ENCODE results near the gene CAPN13.
"Not testable (repeated sequence)": the region's sequence is repeated elsewhere in the genome, so short reads cannot be mapped to it uniquely, and the experiment has no call there.

The CAPN13 gene

DNA sequence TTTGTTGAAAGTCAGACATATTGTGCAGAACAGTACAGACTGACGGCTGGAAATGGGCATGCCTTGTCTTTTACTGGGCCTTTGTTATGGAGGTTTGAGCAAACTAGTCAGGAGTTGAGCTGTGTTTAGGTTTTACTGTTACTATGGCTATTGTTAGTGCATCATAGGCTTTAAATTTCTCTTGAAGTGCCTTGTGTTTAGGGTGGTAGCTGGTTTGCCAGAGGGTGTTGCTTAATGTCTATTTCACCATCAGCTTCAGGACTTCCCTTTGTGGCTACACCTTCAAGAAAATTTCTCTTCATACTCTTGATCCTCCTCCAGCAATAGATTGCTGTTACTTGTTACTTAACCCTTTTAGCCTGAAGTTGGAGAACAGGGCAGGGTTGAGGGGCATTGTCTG lies 104.6 kb downstream of the CAPN13 start:
- DNase-seq: no peak

DNA sequence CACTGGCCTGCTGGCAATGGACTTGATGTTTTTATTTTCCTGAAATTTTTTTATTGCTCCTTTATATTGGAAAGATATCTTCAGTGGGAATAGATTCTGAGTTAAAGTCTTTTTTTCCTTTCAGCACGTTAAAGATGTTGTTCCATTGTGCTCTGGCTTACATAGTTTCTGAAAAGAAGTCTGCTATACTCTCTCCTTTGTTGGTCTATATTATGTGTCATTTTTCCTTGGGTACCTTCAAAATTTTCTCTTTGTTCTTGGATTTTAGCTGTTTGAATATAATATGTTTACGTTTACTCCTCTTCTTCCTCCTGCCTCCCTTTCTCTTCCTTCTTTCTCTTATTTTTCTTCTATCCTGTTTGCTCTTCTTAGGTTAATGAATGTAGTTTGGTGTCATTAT lies 105.5 kb downstream of the CAPN13 start:
- DNase-seq: no peak

DNA sequence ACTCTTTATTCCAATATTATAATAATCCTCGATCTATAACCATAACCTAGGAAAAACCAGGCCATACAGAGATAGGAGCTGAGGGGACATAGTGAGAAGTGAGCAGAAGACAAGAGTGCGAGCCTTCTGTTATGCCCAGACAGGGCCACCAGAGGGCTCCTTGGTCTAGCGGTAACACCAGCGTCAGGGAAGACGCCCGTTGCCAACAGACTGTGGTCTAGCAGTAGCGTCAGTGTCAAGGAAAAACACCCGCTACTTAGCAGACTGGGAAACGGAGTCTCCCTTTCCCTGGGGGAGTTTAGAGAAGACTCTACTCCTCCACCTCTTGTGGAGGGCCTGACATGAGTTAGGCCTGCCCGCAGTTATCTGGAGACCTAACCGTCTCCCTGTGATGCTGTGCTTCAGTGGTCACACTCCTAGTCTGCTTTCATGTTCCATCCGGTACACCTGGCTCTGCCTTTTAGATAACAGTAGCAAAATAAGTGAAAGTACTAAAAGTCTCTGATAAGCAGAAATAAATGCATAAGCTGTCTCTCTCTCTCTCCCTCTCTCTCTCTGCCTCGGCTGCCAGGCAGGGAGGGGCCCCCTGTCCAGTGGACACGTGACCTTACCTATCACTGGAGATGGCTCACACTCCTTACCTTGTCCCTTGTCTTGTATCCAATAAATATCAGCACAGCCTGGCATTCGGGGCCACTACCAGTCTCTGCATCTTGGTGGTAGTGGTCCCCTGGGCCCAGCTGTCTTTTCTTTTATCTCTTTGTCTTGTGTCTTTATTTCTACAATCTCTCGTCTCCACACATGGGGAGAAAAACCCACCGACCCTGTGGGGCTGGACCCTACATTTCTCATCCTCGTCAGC lies 109.8 kb downstream of the CAPN13 start:
- DNase-seq: not testable (repeated sequence)

DNA sequence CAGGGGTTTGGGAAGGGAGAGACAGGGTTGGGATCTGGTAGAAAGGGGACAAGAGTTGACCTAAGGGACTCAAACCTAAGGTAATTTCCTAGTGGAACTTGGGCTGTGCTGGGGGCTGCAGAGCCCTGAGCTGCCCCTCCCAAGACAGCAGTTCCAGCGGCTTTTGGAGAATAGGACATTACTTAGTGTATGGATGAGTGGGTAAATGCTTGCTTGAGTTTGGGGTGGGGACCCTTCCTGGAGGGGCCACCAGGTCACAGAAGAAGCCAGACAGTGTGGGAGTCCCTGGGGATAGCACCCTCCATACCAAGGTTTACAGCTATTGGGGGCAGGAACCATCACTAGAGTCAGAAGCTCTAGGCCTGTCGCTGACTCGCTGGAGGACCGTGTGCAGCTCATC lies 111.5 kb downstream of the CAPN13 start:
- DNase-seq: no peak

DNA sequence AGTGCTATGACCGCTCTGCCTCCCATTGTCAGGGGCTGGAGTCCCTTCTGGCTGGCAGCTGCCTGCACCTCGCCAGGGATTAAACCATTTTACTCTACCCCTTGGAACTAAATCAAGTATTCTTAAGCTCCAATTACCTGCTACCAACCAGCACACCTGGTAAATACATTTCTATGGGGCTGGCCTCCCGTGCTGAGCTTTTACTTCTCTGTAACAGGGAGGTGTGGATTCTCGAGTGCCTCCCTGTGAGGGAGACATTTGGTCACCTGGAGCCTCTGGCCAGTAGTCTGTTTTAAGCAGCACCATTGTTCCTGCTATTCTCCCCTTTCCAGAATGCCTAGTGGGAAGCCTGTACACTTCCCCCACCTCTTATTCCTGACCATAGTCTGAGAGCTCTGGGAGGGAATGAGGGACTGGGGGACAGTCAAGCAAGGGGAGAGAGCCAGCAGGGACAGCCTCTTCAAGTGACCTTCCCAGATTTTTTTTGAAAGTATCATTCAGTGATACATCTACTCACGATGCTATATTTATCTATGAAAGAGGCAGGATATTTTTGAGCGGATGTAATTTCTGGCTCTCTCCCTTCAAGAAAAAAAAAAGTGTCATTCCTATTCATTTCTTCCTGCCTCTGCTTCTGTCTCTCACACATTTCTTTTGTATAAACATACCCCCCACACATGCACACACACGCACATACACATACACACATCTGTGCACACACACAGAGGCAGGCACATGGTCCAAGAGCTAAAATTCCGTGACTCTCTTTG lies 112.8 kb downstream of the CAPN13 start:
- DNase-seq: no peak

DNA sequence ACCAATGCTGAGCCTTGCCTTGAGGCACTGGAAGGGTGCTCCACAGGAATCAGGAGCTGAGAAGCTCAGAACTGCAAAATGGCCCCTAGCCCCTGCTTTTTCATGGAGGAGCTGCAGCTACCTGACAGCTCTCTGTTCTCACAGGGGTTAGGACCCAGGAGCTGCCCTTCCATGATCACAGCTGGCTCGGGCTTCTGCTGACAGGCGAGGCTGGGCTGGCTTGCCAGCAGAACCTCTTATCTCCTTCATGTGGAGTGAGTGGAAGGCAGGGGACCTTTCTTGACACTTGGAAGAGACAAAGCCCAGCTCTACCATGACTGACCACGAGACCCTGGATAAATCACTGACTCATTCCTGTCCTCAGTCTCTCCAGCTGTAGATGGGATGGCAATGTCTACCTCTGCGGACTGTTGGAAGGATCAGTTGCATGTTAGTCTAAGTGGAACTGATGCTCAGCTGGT lies 113.4 kb downstream of the CAPN13 start:
- DNase-seq: no peak

DNA sequence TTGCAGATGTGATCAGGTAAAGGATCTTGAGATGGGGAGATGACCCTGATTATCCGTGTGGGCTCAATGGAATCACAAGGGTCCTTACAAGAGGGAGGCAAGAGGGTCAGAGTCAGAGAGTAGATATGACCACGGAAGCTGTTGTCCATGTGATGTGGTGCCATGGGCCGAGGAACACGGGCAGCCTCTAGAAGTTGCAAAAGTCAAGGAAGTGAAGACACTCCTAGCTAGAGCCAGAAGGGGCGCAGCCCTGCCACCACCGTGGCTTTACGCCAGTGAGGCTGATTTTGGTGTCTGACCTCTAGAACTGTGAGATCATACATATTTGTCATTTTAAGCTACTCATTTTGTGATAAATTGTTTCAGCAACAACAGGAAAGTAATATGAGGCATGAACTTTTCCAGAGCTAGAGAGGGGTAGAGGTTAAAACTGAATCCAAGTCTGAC lies 114.4 kb downstream of the CAPN13 start:
- no peak for DNase-seq

DNA sequence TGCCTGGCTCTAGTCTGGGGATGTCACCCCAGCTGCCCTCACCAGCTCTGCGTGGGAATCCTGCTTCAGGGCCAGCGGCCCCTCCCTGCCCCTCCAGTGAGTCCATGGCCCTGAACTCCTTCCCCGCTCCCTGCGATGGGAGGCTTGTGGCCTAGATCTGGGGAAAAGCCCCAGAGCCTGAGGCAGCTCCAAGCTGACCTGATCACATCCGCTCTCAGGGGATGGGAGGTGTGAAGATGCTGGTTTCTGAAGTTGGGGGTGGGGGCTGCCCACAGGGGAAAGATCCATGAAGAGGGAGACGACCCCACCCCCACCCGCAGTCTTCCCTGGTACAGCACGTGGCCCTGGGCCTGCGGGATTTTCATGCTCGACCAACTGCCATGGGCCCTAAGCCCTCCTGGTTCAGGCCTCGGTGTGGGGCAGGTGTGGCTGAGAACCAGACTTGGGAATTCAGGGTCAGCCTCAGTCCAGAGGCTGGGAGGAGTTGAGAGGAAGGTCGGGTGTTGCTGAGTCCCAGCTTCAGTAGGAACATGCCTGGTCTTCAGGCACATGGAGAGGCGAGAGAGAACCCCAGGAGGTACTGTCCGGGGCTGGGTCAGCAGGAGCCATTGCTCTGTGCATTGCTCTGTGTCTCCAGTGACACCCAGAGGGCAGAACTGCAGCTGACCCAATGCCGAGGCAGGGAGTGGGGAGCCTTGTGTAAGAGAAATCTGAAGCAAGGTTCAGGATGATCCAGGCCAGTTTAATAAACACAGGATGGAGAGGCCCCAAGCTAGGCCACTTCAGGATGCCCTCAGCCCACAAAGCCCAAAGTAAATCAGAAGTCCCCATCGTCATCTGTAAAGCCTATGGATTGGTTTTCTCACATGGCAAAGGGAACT lies 115.1 kb downstream of the CAPN13 start:
- DNase-seq: no peak

DNA sequence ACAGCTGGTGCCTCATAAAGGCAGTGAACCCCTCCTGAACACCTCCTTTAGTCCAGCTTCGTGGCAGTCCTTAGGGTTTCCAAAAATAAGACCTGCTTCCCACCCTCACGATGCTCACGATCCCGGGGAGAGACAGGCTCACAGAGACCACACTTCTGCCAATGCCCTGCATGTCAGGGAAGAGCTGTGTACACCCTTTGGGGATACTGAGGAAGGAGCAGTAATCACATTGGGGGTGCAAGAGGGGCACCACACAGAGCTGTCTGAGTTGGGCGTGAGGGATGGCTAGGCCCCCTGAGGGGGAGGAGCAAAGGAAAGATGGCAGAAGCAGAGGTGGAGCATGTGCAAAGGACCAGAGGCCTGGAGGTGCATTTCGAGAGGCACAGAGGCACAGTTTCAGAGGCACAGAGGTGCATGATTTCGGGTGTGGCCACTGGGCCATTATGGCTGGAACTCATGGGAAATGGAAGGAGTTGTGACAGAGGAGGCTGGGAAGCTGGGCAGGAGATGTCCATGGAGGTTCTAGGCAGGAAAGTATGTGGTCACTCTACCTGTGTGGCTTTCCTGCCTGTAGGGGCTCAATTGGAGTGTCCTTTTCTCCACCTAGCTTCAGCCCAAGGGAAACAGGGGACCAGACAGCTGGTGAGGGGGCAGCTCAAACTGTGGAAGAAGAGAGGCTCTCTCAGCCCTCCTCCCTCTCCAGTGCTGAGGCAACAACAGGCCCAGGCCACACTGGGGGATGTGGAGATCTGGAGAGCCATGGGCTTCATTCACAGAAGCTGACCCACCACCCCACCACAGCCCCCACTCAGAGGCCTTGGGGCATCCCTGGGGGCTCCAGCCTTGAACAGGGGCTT lies 115.9 kb downstream of the CAPN13 start:
- no peak for DNase-seq

DNA sequence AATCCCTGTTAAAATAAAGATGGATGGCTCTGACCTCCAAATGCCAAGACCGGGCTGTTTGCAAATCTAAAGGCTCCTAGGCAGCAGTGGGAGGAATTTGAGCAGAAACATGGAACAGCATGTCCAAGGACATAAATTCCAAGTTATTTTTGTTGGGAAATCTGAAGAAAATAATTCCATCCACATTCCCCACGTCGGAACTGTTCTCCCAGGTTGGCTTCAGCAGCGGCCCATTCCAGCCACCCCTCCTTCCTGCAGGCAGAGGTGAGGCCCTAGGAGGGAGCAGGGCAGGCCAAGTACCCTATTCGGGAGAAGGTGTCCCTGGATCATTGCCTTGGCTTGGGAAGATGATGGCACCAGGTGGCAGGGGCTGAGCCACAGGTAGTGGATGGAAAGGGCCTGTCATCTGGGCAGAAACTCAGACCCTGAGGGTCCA lies 117.1 kb downstream of the CAPN13 start:
- no peak for DNase-seq

DNA sequence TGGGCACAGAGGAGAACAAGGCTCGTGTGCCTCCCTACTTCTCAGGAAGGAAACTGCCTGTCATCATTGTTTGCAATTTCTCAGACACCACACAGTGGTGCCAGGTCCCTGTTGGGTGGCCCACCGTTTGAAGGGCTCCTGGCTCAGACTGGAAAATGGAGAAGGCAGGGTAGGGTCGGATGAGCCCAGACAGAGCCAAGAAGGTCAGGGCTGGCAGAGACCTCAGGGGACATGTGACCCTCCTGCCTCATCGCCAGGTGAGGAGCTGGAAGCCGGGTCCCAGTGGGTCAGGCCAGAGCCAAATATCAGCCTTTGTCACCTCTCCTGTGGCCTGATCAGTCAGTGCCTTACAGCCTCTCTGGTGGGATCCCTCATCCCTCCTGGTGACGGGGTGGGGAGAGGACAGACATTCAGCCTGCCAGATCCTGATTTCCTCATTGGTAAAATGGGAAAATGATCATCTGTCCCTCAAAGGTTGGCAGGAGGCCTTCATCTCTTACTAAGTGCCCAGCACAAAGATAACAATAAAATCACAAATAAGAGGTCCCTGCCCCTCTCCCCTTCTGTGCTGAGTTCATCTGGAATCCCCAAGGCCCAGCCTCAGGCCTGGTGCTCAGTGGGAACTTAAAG lies 117.6 kb downstream of the CAPN13 start:
- DNase-seq: no peak

DNA sequence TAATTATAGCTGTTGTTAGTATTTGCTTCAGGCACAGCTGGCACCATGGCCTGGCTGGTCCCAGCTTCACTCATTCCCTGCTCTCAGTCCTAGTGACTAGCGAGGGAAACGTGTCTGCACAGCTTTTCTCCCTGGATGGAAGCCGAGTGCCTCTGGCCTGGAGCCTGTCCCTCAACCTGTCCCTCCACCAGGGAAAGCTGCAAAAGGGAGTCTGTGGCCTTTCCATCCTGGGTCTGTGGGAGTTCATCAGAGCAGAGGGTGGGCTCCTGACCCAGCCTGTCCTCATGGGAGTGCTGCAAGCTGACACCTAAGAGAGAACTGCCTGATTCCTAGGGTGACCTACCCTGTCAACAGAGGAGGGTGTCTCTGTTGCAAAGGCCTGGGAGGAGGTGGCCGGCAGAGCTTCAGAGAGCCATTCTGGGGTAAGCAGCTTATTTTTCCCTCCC lies 118.3 kb downstream of the CAPN13 start:
- no peak for DNase-seq

DNA sequence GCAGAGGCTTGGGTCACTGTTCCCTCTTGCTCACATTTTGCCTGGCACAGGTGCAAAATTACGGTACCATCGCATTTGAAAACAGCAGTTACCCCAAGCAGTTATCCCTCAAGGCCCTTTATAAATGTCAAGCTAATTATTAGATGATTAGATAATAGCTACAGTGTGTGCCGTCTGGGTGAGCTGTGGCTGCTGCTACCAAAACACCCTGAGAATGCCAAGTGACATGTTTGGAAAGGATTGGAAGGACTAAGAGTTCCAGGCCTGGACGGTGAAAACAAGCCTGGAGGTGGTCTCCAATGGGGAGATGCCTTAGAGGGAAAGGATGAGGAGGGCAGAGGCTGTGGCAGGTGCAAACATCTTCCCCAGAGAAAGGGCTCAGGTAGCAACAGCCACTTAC lies 120.6 kb downstream of the CAPN13 start:
- no peak for DNase-seq

DNA sequence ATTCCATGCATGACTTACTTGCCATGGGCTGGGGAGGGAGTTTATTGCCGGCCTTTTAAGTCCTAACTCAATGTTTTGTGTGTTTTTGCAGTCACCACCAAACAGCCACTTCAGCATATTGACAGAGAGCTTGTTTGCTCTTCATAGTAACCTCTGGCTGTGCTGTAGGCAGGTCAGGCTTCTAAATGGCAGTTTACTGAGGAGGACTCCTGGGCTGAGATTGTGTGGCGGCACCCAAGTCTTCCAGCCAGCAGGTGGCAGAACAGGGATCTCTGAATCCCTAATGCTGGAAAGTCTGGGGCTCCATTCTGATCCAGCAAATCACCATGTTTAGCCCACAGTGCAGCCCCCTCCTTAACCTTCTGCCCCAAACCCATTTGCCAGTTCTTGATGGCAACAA lies 121.2 kb downstream of the CAPN13 start:
- no peak for DNase-seq

DNA sequence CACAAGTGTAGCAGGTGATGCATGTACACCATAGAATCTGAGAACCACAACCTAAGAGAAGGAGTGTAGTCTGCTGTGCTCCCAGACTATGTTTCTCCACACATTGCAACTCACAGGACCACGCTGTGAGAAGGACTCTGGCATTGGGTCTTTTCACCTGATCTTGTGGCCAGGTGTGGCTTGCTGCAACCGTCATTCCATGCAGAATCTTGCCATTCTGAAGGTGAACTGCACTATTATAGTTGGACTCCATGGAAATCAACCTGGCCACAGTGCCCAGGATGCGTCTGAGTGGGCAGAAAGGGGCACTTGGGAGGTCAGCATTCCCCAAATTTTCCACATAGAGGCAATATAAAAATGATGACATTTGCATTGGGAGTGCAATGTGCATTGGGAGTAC lies 122.2 kb downstream of the CAPN13 start:
- no peak for DNase-seq

DNA sequence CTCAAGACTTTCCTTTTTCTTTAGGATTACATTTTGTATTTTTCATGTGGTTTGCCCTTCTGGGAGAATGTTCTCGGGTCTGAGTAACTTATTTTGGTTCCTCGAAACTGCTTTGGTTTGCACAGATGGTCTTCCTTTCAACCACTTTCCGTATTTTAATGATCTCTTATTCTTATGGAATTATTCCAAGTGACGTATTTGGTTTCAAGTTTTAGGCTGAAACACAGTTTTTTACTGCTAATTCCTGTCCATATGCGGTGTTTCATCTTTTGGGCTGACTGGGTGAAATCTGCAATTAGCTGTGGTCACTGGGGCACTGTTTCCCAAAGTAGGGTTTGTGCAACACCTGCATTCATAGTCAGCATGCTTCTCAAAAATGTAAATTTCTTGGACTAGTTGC lies 122.7 kb downstream of the CAPN13 start:
- DNase-seq: no peak

DNA sequence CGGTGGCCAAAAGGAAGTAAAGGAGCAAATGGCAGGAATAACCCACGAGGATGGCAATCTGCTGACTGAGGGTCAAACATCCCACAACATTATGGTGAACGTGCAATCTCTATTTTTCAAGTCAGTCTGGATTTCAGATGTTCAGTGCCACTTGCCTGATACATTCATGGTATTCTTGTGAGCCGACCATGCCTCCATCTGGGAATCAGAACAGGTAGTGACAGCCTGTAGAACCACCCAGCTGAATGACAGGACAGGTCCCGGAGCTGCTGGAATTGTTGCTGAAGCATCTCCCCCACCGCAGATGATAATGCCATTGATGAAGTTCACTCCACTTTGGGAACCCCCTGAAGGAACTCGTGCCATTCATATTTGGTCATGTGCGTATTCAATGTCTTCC lies 123.2 kb downstream of the CAPN13 start:
- no peak for DNase-seq

DNA sequence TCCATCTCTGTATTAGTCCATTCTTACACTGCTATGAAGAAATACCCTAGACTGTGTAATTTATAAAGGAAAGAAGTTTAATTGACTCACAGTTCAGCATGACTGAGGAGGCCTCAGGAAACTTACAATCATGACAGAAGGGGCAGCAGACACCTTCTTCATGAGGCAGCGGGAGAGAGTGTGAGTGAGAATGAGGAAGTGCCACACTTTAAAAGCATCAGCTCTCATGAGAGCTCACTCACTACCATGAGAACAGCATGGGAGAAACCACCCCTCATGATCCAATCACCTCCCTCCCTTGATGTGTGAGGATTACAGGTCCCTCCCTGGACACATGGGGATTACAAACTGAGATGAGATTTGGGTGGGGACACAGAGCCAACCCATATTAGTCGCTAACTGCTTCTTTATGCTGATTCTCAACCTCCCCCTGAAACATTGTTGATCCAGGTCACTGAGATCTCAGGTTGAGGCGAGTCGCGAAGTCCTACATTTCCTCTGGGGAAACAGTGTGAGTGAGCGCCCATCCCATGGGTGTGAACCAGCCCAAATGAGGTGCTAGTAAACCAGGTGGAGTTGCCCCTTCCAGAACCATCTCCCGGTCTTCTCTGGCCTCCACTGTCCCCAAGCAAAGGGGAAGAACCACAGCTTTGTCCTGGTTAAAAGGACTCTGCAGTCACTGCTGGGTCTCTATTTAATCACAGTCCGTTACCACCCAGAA lies 123.8 kb downstream of the CAPN13 start:
- no peak for DNase-seq

DNA sequence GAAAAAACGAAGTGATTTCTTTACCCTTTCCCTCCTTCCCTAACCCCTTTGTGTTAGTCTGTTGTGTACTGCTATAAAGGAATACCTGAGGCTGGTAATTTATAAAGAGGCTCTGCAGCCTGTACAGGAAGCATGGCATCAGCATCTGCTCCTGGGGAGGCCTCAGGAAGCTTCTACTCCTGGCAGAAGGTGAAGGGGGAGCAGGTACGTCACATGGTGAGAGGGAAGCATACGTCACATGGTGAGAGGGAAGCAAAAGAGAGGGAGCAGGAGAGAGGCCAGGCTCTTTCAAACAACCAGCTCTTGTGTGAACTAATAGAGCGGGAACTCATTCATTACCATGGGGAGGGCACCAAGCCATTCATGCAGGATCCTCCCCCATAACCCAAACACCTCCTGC lies 126.2 kb downstream of the CAPN13 start:
- no peak for DNase-seq

DNA sequence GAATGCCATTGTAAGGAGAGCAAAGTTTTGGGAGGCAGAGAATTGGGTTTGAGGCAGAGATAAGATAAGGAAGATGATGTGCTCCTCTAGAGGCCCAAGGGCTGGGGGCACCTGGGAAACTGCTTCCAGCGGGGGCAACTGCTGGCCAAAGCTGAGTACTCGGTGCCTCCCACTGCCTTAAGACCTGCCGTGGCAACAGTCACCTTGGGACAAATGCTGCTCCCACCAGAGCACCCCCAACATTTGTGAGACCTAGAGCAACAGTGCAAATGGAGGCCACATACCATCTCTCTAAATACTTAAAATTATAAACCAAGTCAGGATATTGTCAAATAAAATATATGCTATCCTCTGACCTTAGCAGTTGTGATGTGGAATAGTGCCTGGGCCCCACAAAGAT lies 127.1 kb downstream of the CAPN13 start:
- no peak for DNase-seq
